ENCODE measurements around the gene SCARB1.

SCARB1 gene

GRCh38 chr12:124823272-124823970 is 40.2 kb downstream of the SCARB1 start:
- H3K27ac ChIP-seq = no peak overlapping the region
- no peak for DNase-seq
- no peak overlapping the region for H3K4me3 ChIP-seq (ENCODE audit: low read depth, low read length)
- H3K9me3 ChIP-seq (ENCODE audit: severe bottlenecking) = no peaks in the 10 kb centered on the region
- H3K36me3 ChIP-seq = no peaks in the 10 kb centered on the region
- no peaks in the 10 kb centered on the region for H3K27me3 ChIP-seq (ENCODE audit: insufficient read depth, low read depth, severe bottlenecking)
- no peak for TF ChIP-seq CTCF (IDR thresholded peaks at IDR 0.05; ENCODE audit: low read depth, low read length)

- H3K4me3 ChIP-seq (ENCODE audit: low read depth, low read length) = no peak overlapping the region
- no peak for DNase-seq
- no peaks in the 10 kb centered on the region for H3K9me3 ChIP-seq (ENCODE audit: severe bottlenecking)
- H3K27me3 ChIP-seq (ENCODE audit: insufficient read depth, low read depth, severe bottlenecking) = no peaks in the 10 kb centered on the region
- no peaks in the 10 kb centered on the region for H3K36me3 ChIP-seq
- H3K27ac ChIP-seq = no peak overlapping the region
- no peak for TF ChIP-seq CTCF (IDR thresholded peaks at IDR 0.05; ENCODE audit: low read depth, low read length)
Observed at GRCh38 chr12:124822218-124822617, 41.4 kb downstream of the SCARB1 start.

GRCh38 chr12:124821252-124822200 is 42.1 kb downstream of the SCARB1 start:
- Histone ChIP-seq H3K27me3 (ENCODE audit: insufficient read depth, low read depth, severe bottlenecking) (no peaks in the 10 kb centered on the region), H3K4me3 (ENCODE audit: low read depth, low read length) (no peak overlapping the region), H3K27ac (no peak overlapping the region), H3K36me3 (no peaks in the 10 kb centered on the region), H3K9me3 (ENCODE audit: severe bottlenecking) (no peaks in the 10 kb centered on the region)
- DNase-seq = no peak
- TF ChIP-seq CTCF (IDR thresholded peaks at IDR 0.05; ENCODE audit: low read depth, low read length) = no peak

GRCh38 chr12:124820199-124820598 is 43.5 kb downstream of the SCARB1 start:
- H3K4me3 ChIP-seq (ENCODE audit: low read depth, low read length) = no peak overlapping the region
- no peaks in the 10 kb centered on the region for H3K9me3 ChIP-seq (ENCODE audit: severe bottlenecking)
- H3K27ac ChIP-seq = no peak overlapping the region
- no peak for TF ChIP-seq CTCF (IDR thresholded peaks at IDR 0.05; ENCODE audit: low read depth, low read length)
- no peaks in the 10 kb centered on the region for H3K36me3 ChIP-seq
- DNase-seq = no peak
- no peaks in the 10 kb centered on the region for H3K27me3 ChIP-seq (ENCODE audit: insufficient read depth, low read depth, severe bottlenecking)

- no peaks in the 10 kb centered on the region for H3K36me3 ChIP-seq
- no peak for DNase-seq
Observed at GRCh38 chr12:124819525-124819924, 44.1 kb downstream of the SCARB1 start.

More at GRCh38 chr12:124819525-124819924, 44.1 kb downstream of the SCARB1 start:
- H3K4me3 ChIP-seq (ENCODE audit: low read depth, low read length) = no peak overlapping the region
- no peak overlapping the region for H3K27ac ChIP-seq
- no peaks in the 10 kb centered on the region for H3K9me3 ChIP-seq (ENCODE audit: severe bottlenecking)
- H3K27me3 ChIP-seq (ENCODE audit: insufficient read depth, low read depth, severe bottlenecking) = no peaks in the 10 kb centered on the region
- TF ChIP-seq CTCF (IDR thresholded peaks at IDR 0.05; ENCODE audit: low read depth, low read length) = no peak

All from WERI-Rb-1 (cell line).